Measurements from ENCODE around the gene GNB1. TPM values are rescaled to one million over a fixed set of nuclear protein-coding genes. Genes with fewer than 3 reads are reported as not detected.

Gene GNB1
- total RNA-seq, 2 donors from 2014 or later, result 350 to 418 TPM

- peak overlapping the region in 1 of 2 donors; percentile 30 for H3K4me3 Mint-ChIP-seq
- no peaks in the 10 kb centered on the region for H3K27me3 Mint-ChIP-seq (ENCODE audit: low read depth)
- ATAC-seq (replicated peaks in 1 of 2) (no peak), DNase-seq (no peak)
- peak overlapping the region; percentile 80 for H3K27ac Mint-ChIP-seq
- H3K36me3 Mint-ChIP-seq (ENCODE audit: insufficient read depth in 2 of 2), result peaks cover 2 to 13% of the 10 kb centered on the region in 2 donors
- no peaks in the 10 kb centered on the region for H3K9me3 Mint-ChIP-seq
- H3K4me1 Mint-ChIP-seq (ENCODE audit: low read depth), result peaks cover 77% of the 10 kb centered on the region
These were observed 7.6 kb downstream of the GNB1 start for GRCh38 chr1:1883092-1883873.

GRCh38 chr1:1881727-1882126 lies 9.2 kb downstream of the GNB1 start:
- no peak for ATAC-seq (replicated peaks in 1 of 2)
- no peak overlapping the region for H3K27ac Mint-ChIP-seq
- peaks cover 74% of the 10 kb centered on the region for H3K4me1 Mint-ChIP-seq (ENCODE audit: low read depth)

GRCh38 chr1:1880617-1881312 lies 10.1 kb downstream of the GNB1 start:
- DNase-seq (no peak), ATAC-seq (replicated peaks in 1 of 2) (no peak)
- Mint-ChIP-seq H3K9me3 (no peaks in the 10 kb centered on the region), H3K27me3 (ENCODE audit: low read depth) (no peaks in the 10 kb centered on the region), H3K36me3 (ENCODE audit: insufficient read depth in 2 of 2) (peaks cover 8 to 22% of the 10 kb centered on the region in 2 donors), H3K4me3 (no peak overlapping the region), H3K27ac (peak overlapping the region; percentile 3), H3K4me1 (ENCODE audit: low read depth) (peaks cover 77% of the 10 kb centered on the region)

More at GRCh38 chr1:1881727-1882126, 9.2 kb downstream of the GNB1 start:
- Mint-ChIP-seq H3K27me3 (ENCODE audit: low read depth) (no peaks in the 10 kb centered on the region), H3K36me3 (ENCODE audit: insufficient read depth in 2 of 2) (peaks cover 4 to 14% of the 10 kb centered on the region in 2 donors), H3K9me3 (no peaks in the 10 kb centered on the region), H3K4me3 (no peak overlapping the region)
- no peak for DNase-seq

- Mint-ChIP-seq H3K4me1 (ENCODE audit: low read depth) (peaks cover 83% of the 10 kb centered on the region), H3K27ac (no peak overlapping the region), H3K4me3 (no peak overlapping the region), H3K9me3 (no peaks in the 10 kb centered on the region), H3K27me3 (ENCODE audit: low read depth) (no peaks in the 10 kb centered on the region), H3K36me3 (ENCODE audit: insufficient read depth in 2 of 2) (peaks cover 8 to 30% of the 10 kb centered on the region in 2 donors)
- DNase-seq (no peak), ATAC-seq (replicated peaks in 1 of 2) (no peak)
These were observed 10.9 kb downstream of the GNB1 start for GRCh38 chr1:1879942-1880341.

- peaks cover 77% of the 10 kb centered on the region for H3K4me1 Mint-ChIP-seq (ENCODE audit: low read depth)
- no peak overlapping the region for H3K27ac Mint-ChIP-seq
- H3K27me3 Mint-ChIP-seq (ENCODE audit: low read depth), result no peaks in the 10 kb centered on the region
- no peaks in the 10 kb centered on the region for H3K9me3 Mint-ChIP-seq
- no peak for ATAC-seq (replicated peaks in 1 of 2)
- no peak for DNase-seq
- peaks cover 10 to 38% of the 10 kb centered on the region in 2 donors for H3K36me3 Mint-ChIP-seq (ENCODE audit: insufficient read depth in 2 of 2)
- peak overlapping the region in 1 of 2 donors; percentile 14 for H3K4me3 Mint-ChIP-seq
These were observed 12.9 kb downstream of the GNB1 start for GRCh38 chr1:1877865-1878436.

GRCh38 chr1:1876335-1876930 lies 14.5 kb downstream of the GNB1 start:
- no peak for DNase-seq
- Mint-ChIP-seq H3K27me3 (ENCODE audit: low read depth) (no peaks in the 10 kb centered on the region), H3K4me1 (ENCODE audit: low read depth) (peaks cover 77% of the 10 kb centered on the region), H3K27ac (peak overlapping the region; percentile 94), H3K4me3 (peak overlapping the region; percentile 77 to 84), H3K9me3 (no peaks in the 10 kb centered on the region), H3K36me3 (ENCODE audit: insufficient read depth in 2 of 2) (peaks cover 11 to 46% of the 10 kb centered on the region in 2 donors)
- ATAC-seq (replicated peaks in 1 of 2), result peak; percentile 13 to 28

- DNase-seq (peak; percentile 61 to 70), ATAC-seq (replicated peaks in 1 of 2) (peak; percentile 93)
- H3K27me3 Mint-ChIP-seq (ENCODE audit: low read depth), result no peaks in the 10 kb centered on the region
- H3K4me3 Mint-ChIP-seq, result peak overlapping the region; percentile 77 to 84
- peak overlapping the region; percentile 94 for H3K27ac Mint-ChIP-seq
- peaks cover 77% of the 10 kb centered on the region for H3K4me1 Mint-ChIP-seq (ENCODE audit: low read depth)
- H3K36me3 Mint-ChIP-seq (ENCODE audit: insufficient read depth in 2 of 2), result peaks cover 12 to 46% of the 10 kb centered on the region in 2 donors
- H3K9me3 Mint-ChIP-seq, result no peaks in the 10 kb centered on the region
These were observed 15.0 kb downstream of the GNB1 start for GRCh38 chr1:1875932-1876331.

GRCh38 chr1:1874901-1875300 lies 16.0 kb downstream of the GNB1 start:
- H3K4me1 Mint-ChIP-seq (ENCODE audit: low read depth), result peaks cover 80% of the 10 kb centered on the region
- no peaks in the 10 kb centered on the region for H3K27me3 Mint-ChIP-seq (ENCODE audit: low read depth)

GRCh38 chr1:1873186-1873585 lies 17.7 kb downstream of the GNB1 start:
- Mint-ChIP-seq H3K9me3 (no peaks in the 10 kb centered on the region), H3K4me1 (ENCODE audit: low read depth) (peaks cover 76% of the 10 kb centered on the region), H3K27ac (peak overlapping the region; percentile 18), H3K4me3 (no peak overlapping the region), H3K27me3 (ENCODE audit: low read depth) (no peaks in the 10 kb centered on the region), H3K36me3 (ENCODE audit: insufficient read depth in 2 of 2) (peaks cover 12 to 36% of the 10 kb centered on the region in 2 donors)
- ATAC-seq (replicated peaks in 1 of 2) (no peak), DNase-seq (no peak)

More at GRCh38 chr1:1874901-1875300, 16.0 kb downstream of the GNB1 start:
- H3K36me3 Mint-ChIP-seq (ENCODE audit: insufficient read depth in 2 of 2), result peaks cover 14 to 48% of the 10 kb centered on the region in 2 donors
- H3K9me3 Mint-ChIP-seq, result no peaks in the 10 kb centered on the region
- ATAC-seq (replicated peaks in 1 of 2), result no peak
- H3K27ac Mint-ChIP-seq, result no peak overlapping the region
- H3K4me3 Mint-ChIP-seq, result no peak overlapping the region
- DNase-seq, result no peak

GRCh38 chr1:1872329-1872994 lies 18.4 kb downstream of the GNB1 start:
- Mint-ChIP-seq H3K36me3 (ENCODE audit: insufficient read depth in 2 of 2) (peaks cover 10 to 42% of the 10 kb centered on the region in 2 donors), H3K4me3 (no peak overlapping the region), H3K4me1 (ENCODE audit: low read depth) (peaks cover 69% of the 10 kb centered on the region), H3K27ac (peak overlapping the region; percentile 18), H3K27me3 (ENCODE audit: low read depth) (no peaks in the 10 kb centered on the region), H3K9me3 (no peaks in the 10 kb centered on the region)
- ATAC-seq (replicated peaks in 1 of 2) (no peak), DNase-seq (no peak)

DNA sequence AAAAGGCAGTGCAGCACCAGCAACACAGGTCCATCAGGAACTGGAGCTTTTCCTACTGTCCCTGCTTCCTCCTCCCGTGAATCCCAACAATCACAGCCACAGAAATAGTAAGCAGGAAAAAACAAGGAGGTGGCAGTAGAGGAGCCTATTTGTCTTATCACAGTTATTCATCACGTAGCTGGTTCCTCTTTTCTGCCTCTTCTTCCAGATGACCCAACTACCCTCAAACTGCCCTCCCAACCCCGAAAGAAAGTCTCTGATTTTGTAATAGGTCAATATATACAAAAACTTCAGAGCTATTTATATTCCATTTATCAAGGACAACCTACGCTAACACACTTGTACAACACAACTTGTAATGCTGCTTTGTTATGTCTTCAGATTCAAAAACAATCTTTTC lies 21.4 kb downstream of the GNB1 start:
- Mint-ChIP-seq H3K27me3 (ENCODE audit: low read depth) (no peaks in the 10 kb centered on the region), H3K9me3 (no peaks in the 10 kb centered on the region), H3K4me1 (ENCODE audit: low read depth) (peaks cover 61% of the 10 kb centered on the region), H3K27ac (peak overlapping the region; percentile 13), H3K4me3 (no peak overlapping the region), H3K36me3 (ENCODE audit: insufficient read depth in 2 of 2) (peaks cover 5 to 29% of the 10 kb centered on the region in 2 donors)
- DNase-seq (no peak), ATAC-seq (replicated peaks in 1 of 2) (no peak)

DNA sequence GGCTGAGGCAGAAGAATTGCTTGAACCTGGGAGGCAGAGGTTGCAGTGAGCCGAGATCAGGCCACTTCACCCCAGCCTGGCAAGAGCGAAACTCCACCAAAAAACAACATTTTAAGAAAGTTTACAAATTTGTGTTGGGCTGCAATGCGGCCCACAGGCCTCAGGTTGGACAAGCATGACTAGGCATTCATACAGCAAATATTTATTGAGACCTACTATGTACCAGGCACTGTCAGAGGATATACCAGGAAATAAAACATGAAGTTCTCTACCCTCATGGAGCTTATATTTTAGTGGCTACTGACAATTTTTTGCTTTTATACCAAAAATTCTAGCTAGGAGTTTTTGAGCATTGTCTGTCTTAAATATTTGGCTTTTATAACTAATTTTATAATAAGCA lies 23.7 kb downstream of the GNB1 start:
- Mint-ChIP-seq H3K27me3 (ENCODE audit: low read depth) (no peaks in the 10 kb centered on the region), H3K4me3 (no peak overlapping the region), H3K36me3 (ENCODE audit: insufficient read depth in 2 of 2) (peaks cover 2 to 15% of the 10 kb centered on the region in 2 donors), H3K4me1 (ENCODE audit: low read depth) (peaks cover 63% of the 10 kb centered on the region), H3K9me3 (no peaks in the 10 kb centered on the region), H3K27ac (no peak overlapping the region)
- DNase-seq (no peak), ATAC-seq (replicated peaks in 1 of 2) (no peak)
